GM21576 (cell line): Measurements from ENCODE around the gene SYNPO2.

Source experiments
- ATAC-seq: cut with Tn5 transposase; IDR thresholded peaks from one replicate; pipeline ENCODE4 v1.9.1; 2021; ENCODE audit warnings: mild to moderate bottlenecking, moderate library complexity; ENCODE audit not compliant: unreplicated experiment

SYNPO2 gene

DNA sequence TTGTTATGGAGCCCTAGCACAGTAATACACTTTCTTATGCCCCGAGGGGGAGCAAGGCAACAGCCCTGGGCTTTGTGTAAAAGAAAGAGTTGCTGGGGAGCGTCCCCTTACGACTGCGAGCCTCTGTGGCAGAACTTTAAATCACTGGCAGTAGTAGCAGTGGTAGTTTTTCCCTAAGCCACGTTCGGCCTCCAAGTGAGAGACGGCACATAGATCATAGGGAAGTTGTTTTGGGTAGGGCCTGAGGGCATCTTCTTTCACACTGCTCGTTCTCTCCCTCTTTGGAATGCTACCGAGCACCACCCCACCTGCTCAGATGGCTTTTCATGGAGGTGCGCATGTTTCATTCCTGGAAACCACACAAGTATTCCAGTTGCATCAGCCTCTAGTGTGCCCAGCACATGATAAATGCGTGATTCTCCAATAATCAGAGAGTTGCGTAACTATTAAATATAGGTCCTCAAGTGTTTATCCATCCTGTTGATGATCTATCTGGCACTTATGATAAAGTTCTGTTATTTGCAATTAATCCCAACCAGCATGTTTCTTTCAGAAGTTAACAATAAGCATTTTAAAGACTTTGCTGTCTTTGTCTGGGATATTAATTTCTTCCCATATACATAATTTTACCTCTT lies 7.0 kb upstream of the SYNPO2 start:
- no peak for ATAC-seq

DNA sequence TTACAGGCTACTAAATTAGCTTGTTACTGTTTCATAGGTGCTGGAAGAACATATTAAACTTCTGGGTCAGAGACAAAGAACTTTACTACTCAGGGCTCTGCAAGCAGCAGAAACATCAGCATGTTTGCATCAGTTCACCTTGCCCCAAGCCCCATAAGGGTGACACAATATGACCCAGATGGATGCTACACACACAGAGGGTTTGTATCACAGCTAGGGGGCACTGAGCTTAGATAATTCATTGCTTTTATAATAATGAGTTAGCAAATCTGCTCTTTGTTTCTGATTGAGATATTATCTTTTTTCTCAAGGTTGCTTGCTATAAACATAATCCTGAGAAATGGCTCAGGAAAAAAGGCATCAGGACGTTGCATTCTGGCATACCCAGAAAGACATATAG lies 4.8 kb upstream of the SYNPO2 start:
- ATAC-seq, result no peak

DNA sequence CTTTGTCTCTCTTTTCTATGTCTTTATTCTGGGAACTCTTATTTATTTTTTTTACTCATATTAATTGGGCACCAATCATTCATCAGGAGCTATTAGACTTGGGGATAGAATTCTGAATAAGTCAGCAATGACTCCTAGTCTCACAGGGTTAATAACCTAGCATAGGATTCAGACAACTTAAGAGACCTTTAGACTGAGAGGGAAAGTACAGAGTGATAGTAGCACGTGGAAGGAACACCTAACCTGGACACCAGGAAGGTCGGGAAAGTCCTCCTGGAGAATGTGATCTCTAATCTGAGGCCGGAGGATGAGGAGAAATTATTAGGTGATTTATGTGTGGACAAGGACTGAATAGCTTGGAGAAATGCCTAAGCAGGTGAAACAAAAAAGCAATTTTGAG lies 3.9 kb upstream of the SYNPO2 start:
- ATAC-seq, result no peak

DNA sequence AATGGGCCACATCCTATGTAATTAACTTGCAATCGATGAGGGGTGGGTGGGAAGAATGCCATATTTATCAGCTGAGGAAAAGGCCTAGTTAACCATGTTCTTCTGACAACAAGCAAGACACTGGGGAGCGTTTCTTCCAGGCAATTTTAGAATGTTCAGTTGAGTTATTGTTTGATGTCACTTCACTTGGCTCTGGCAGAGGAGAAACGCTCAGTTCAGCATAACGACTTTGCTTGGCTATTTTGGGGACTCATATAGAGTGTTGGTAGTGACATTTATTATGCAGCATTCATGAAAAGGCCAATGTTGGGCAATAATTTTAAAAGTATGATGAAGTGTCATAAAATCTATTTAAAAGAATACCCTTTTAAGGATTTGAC lies 648 bp downstream of the SYNPO2 start:
- ATAC-seq, result no peak

DNA sequence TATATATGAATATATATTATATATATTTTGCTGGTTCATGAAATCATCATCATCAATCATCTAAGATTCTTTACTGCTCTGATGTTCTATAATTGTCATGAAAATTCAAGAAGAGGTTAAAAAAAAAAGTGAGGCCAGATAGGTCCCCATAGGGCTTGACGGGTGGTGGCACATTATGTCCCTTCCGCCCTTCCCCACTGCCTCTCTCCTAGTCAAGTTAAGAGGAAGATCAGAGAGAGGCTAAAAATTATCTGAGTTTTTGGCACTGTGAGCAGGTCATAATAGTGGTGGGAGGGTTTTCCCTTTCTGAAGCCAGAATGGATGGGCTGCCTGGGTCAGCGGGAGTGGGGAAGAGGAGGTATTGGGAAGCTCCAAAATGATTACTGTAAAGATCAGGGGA lies 5.4 kb downstream of the SYNPO2 start:
- ATAC-seq, result no peak

DNA sequence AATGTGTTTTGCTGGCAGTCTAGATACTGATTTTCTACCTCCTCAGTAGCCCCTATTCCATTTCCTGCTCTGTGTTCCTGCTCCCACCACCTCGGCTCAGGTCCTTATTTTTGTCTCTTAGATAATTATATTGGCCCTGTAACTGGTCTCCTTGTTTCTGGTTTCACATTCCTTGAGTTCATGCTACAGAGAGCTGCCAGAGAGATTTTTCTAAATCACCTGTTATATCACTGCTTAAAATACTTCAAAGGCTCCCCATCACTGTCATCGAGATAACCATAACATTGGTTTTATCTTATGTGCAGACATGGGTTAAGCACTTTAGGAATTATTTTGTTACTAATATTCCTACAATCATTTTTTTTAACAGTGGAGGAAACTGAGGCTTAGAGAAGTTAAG lies 9.6 kb downstream of the SYNPO2 start:
- no peak for ATAC-seq

DNA sequence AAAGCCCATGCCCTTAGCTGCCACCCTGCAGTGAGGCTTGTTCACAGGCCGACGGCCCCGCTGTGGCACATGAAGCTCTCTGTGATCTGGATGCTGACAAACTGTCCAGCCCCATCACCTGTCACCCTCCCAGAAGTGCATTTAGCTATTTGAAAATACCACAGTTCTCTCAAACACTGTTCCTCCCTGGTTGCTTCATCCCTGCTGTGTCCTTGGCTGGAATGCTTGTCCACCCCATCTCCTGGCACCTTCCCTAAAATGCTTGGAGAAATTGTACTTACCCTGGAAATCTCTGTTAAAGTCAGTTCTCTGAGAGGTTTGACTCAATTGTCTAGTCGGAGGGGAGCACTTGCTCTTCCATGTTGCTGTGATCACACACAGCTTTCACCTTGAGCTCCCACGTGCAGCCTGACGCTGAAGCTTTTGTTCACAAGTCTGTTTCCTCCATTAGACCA lies 10.1 kb downstream of the SYNPO2 start:
- no peak for ATAC-seq

DNA sequence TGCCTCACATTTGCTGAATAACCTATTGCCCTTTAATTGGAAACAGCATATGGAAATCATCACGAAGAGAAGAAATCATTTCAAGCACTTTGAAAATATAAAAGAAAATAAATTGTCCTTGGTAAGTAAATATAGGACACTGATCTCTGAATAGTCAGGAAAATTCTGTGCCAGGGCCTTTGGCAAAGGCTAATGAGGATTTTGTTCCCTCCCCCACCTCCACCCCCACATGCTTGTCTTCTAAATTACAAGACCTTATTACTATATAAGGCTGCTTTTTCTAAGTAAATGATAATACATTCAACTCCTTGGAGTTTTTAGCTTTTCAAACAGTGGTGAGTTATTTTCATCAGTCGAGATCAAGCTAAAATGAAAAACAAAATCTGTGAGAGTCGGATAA lies 15.8 kb downstream of the SYNPO2 start:
- no peak for ATAC-seq

DNA sequence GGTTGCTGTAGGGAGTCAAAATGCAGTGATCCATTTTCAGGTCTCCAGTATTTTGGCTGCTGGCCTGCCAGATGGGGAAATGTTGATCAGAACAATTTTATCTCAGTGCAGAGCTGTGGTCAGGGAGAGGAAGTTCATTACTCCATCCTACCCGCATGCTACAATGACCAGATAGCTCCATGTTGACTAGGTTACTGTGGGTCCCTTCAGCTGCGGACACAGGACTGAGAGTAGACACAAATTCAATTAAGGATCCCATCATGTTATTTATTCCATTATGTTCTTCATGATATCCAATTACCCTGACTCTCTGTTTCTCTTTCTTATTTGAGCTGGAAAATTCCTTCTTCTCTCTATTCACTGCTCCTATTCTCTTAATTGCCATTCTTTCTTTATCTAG lies 16.3 kb downstream of the SYNPO2 start:
- no peak for ATAC-seq

DNA sequence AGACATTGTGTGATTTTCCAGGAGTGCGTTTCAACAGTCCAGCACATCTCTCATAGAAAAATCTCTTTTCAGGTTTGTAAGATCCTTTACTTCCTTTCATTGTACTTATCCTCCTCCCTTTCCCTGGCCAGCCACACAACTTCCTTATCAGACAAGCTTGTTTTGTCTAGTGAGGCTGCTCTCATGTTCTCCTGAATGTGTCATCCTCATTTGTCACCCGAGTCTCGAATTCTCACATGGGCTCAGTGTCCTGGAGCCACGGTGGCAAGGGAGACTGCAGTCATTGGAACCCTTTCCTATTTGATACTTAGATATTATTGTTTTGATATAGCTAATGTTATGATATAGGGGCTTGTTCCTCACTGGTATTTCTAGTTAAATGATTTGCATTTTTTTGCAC lies 16.9 kb downstream of the SYNPO2 start:
- no peak for ATAC-seq

DNA sequence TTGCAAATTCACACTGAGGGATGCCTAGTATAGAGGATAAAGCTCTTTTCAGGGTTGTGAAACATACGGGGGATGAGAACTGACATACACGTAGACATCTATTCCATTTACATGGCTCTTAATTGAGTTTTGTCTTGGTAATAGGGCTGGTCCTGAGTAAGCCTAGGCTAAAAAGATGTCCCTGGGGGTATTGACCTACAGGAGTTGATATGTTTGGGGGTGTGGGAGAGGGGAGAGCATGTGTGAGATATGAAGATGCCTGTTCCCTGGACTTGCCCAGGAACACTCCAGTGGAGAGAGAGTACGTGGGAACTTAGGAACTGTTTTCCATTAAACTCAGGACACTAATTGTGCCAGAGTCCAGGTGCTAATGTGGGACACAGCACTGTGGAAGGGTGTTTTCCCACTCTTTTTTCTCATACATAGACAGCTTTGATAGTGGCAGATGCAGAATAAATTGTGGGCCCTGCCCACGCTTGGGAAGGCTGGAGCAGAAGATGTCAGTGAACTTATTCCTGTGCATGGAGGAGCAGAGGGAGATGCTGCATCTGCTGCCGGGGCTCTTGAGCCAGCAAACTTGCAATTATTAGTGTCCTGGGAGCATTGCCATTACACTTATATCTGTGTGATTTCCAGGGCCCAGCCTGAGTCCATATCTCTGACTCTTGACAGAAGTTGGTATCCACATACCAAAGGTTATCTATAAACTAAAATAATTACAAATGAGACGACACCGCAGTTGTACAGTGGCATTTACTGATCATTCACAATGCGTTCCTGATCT lies 20.7 kb downstream of the SYNPO2 start:
- ATAC-seq, result no peak

DNA sequence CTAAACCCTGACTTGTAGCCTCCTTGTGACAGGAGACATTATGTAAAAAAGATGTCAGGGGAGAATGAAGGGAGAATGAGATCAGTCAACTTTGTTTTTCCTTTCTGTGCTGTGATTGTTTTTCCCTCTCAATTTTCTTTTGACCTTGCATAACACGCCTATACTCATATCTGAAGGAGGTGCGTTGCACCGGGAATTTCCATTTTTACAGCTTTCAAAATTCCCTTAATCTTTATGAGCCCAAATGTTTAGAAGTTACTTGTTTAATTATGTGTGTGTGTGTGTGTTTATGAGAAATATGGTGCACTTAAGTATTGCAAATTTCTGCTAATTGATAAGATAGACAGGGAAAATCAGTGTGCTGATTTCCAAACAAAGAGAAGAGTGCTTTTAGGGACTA lies 21.6 kb downstream of the SYNPO2 start:
- ATAC-seq, result no peak

DNA sequence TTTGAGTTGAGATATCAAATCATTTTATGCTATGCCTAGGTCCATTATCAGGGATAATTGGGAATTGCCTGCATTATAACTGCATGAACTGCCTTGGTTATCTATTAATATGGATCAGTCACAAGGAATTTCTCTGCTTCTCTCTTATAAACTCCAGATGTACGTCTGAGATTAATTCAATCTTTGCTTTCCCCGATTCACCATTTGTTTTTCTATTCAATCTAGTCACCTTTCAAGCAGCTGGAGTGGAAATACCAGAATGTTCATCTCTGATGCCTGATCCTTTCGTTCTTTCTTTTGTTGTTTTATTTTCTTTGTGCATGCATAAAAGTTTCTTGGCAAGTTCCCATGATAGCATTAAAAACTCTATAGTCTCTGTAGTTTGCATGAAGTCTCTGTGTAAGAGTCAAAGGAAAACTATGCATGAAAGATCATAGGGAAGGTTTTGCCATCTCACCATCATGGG lies 22.6 kb downstream of the SYNPO2 start:
- ATAC-seq, result no peak

DNA sequence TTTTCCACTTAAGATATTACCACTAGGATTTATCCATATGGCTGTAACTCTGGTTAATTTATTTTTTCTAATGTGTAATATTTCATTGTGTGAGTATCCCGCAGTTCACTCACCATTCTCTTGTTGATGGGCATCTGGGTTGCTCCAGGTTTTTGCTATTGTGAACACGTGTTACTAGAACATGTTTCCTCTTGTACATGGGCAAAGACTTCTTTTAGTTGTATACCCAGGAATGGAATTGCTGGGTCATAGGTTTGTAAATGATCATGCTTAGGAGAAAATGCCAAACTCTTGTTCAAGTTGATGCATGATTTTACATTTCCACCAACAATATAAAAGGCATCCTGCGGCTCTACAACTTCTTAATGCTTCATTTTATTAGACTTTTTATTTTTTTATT lies 26.8 kb downstream of the SYNPO2 start:
- no peak for ATAC-seq

DNA sequence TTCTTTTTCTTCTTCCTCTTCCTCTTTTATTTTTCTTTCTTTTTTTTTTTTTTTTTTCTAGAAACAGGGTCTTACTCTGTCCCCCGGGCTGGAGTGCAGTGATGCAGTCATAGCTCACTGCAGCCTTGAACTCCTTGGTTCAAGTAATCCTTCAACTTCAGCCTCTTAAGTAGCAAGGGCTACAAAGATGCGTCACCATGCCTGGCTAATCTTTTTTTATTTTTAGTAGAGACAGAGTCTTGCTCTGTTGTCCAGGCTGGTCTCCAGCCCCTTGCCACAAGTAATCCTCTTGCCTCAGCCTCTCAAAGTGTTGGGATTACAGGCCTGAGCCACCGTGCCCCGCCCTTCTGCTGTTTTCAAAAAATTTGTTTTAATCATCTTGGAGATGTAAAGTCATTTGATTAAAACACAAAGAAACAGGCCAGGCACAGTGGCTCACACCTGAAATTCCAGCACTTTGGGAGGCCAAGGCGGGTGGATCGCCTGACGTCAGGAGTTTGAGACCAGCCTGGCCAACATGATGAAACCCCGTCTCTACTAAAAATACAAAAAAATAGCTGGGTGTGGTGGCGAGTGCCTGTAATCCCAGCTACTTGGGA lies 28.1 kb downstream of the SYNPO2 start:
- no peak for ATAC-seq

DNA sequence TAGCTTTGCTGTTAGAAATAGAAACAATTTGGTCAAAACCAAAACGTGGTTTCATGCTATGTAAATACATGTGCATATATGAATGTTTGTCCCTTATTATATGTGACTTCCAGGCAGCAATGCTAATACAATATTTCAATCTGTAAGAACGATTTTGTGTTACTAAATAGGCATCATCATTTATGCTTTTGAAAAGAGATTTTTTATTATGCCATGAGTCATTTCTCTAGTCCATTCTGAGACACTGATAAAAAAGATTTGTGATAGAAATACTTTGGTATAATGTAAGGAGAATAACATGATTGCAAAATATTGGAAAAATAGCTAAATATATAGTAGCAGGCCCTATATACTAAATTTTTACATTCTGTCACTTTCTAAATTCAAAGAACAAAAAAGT lies 28.9 kb downstream of the SYNPO2 start:
- ATAC-seq, result no peak

DNA sequence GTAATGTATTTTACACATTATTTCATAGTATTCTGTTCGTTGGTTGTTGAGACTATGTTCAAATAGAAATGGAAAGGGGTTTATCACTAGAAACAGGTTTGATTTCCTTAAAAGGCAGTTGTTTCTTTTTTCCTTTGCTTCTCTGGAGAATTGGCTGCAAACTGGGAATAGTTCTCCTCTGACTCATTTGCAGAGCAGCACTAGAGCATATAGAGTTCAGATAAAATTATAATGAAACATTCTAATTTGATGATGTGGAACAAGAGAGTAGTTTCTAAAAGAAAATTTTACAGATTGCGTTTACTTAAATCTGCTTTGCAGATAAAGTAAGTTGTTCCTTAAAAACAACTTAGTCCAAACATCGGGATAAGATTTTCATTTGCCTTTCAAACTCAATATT lies 29.7 kb downstream of the SYNPO2 start:
- no peak for ATAC-seq

DNA sequence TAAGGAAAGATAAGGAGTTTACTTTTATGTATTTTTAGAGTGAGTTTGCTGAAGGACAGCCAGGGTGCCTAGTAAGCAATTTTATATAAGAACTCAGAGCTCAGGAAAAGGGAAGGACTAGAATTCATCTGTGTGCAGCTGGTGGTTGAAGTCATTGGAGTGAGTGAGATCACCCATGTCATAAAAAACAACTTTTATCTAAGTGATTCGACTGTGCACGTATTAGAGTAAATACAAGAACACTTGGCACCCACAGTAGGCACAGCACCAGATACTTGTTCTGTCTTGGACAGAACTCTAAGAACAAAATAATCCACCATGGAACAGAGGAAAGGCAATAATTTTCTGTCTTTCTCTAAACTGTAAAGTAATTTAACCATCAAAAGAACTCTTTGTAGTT lies 31.6 kb downstream of the SYNPO2 start:
- ATAC-seq, result no peak

DNA sequence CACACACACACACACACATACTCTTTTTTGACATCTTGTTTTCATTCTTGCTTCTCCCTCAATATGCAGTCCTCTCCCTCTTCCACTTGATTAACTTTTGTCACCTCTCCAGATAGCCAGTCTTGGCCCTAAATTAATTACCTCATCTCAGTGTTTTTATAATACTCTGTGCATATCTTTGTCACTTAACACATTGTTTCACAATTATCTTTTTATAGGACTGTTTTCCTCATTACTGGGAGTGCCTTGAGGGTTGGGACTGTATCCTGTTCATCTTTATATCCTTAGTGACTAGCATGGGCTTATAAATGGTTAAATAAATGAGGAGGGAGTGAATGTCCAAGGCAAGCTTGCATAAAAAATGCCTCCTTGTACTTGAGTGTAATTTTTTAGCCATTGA lies 33.1 kb downstream of the SYNPO2 start:
- no peak for ATAC-seq

DNA sequence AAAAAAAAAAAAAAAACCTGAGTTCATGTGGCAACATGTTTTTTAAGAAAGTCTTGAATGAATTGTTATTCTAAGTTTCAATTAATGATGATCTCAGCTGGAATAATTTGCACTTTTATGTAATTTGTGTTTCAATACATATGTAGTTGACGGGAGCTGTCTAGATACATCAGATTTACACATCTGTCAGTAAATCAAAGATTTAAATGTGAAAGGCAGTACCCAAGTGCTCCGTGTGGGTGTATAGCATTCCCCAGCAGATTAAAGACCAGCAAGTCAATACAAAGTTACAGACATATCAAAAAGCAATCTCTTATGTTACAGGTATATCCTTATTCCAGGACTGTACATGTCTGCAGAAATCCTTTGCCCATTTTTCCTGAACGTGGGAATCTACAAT lies 35.2 kb downstream of the SYNPO2 start:
- ATAC-seq, result no peak

DNA sequence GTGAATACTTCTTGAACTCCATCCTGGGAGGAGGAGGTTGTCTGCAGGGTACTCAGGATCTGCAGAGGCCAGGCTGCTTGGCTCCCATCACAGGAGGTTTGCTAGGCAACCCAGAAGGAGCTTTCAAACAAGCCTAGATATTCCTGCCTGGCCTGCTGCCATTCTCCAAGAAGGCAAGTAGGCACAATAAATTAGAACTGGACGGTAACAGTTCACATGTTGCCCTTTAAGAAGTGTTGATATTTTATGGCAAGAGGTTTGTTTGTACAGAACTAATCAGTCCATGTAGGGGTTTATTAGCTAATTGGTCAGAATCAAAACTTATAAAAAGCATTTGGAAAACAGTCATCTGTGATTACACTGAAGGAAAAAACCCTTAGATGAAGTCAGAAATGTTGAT lies 39.3 kb downstream of the SYNPO2 start:
- no peak for ATAC-seq

DNA sequence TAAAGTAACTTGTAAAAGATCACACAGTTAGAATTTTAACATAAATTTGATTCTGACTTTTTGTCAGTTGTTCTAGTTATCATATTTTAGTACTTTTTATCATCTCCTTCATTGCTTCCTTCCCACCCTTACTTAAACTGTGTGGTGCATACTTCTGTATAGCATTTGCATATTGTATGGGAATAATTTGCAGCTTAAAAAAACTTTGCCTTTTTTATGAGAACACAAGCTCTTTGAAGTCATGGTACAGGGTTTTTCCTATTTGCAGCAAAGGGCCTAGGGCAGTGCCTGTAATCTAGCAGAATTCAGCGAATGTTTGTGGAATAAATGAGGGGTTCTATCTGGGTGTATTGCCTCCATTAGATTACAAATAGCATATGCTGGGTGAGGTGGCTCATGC lies 41.6 kb downstream of the SYNPO2 start:
- no peak for ATAC-seq
